Sciatic nerve (tissue), 2 donors: Measurements from ENCODE around the gene KCNQ1. TPM values are rescaled to one million over a fixed set of nuclear protein-coding genes. Genes with fewer than 3 reads are reported as not detected.

Source experiments
- ATAC-seq: fragments of 200-7000 bp; cut with Tn5 transposase; one replicate; pipeline ENCODE4 v1.9.1; 2020; ENCODE audit warnings: mild to moderate bottlenecking, moderate library complexity
- DNase-seq: peaks from one replicate; pipeline ENCODE4 v3.0.0-alpha.2; 2020; ENCODE audit warnings: low spot score
- intact Hi-C: fragments of 100-400 bp; cut with DNase I; formaldehyde crosslinking; loops from one replicate; pipeline ENCODE4 v1.14.2; 2022
- total RNA-seq: library from RNA; stranded (reverse); fragmentation: NEBNext Ultra II Directional; extraction: Animal tissue kit (Norgen Biotek cat#: 25700); gene quantifications from one replicate; pipeline ENCODE4 v1.2.1, GENCODE V29; 2021
- donor health status: DM: no; HTN: no; CAD: no.
- donor health status: DM: no; HTN: no; CAD: no.

Gene KCNQ1
- total RNA-seq, 1 donor from 2014 or later: 6.2 TPM

DNA sequence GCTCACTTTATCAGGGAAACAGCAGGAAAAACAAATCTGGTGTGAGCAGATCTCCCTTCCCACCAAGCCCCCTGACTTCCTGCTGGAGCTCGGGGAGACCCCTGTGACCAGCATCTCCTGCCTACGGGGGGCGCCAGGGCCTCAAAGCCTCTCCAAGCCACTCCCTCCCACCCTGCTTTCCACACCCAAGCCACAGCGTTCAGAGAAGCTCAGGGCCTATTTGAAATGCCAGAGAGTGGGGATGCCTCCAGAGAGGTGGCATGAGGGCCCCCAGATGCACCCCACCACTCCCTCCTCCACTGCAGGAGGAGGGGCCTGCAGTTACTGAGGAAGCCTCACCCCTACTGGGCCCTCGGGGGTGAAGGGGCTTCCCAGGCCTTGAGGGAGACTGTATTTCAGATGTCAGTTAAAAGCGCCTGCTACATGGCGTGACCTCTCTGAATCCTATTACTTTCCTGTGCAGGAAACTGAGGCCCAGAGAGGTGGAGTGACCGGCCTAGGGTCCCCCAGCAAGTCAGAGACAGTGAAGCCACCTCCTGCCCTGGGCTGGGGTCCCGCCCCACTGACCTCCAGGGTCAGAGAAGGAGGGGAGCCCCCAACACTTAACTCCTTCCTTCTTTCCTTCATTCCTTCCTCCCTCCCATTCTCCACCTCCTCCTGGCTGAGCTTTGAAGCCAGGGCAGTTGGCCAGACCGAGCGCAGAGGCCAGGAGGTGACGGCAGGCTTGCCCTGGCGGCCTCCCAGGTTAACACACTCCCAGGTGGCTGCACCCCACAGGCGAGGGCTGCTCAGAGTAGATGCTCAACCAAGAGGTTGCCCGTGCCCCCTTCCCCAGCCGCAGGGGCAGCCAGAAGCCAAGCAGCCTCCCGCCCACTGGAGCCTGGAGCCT, 446.8 kb downstream of the KCNQ1 start:
- intact Hi-C loops: loop anchor here (2.0 to 10.0 kb wide), 2 partner anchors 359 to 587 kb away; partner anchors contain the start of genes C11orf21 and TSPAN32
- no peak for ATAC-seq
- DNase-seq: peak; percentile 83

DNA sequence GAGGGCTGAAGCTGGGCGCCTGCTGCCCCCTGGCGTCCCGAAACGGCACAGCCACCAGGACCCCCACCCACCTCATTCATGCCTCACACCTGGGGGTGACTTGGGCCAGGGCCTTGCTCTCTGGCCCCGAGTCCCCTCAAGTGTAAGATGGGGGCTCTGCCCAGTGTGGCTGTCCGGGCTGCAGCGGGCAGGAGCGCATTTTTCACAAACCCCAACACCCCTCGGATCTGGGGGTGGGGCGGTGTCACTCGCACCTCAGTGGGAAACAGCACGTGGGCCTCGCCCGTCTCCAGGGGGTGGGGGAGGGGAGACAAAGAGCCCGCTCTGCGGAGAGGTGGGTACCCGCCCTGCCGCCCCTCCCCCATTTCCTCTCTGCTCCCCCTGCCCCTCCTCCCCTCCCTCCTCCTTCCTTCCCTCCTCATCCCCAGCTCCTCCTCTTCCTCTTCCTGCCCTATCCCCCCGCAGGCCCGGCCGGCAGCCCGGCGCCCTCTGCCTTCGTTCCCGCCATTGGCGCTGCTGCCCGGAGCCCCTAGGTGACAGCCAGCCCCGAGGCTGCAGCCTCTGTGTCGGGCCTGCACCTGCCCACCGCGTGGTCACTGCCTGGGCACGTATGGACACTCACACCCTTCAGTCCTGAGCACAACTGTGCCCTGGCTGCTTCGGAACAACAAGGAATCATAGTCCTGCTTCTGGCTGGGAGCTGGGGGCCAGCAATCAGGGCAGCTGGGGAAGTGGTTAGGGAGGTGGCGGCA, 447.6 kb downstream of the KCNQ1 start:
- DNase-seq: peak; percentile 86

DNA sequence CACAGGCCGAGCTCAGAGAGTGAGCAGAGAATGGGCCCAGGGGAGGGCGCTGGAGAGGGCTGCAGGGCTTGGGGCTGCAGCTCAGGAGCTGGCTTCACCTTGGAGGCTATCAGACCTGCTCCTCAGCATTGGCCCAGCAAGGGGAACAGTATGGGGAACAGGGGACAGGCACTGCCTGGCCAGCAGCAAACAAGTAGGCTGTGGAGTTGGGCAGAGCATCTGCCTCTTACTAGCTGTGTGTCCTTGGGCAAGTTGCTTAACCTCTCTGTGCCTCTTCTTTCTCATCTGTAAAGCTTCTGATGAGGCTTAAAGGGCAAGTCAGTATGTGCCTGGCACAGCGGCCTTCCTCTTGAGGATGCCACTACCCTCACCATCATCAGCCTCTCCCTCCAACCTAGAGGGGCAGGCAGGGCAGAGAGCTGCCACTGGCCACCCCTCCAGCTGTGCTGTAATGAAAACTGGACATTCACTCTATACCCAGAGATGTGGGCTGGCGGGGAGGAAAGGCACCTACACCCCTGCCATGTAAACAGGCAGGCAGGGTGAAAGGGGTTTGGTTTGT, 448.2 kb downstream of the KCNQ1 start:
- ATAC-seq: no peak
- DNase-seq: no peak

More for the DNA sequence above, 447.6 kb downstream of the KCNQ1 start:
- peak; percentile 67 for ATAC-seq
- intact Hi-C loops: loop anchor here (10.0 kb wide), 1 partner anchor 588 kb away; the partner anchor contains the start of genes C11orf21 and TSPAN32

DNA sequence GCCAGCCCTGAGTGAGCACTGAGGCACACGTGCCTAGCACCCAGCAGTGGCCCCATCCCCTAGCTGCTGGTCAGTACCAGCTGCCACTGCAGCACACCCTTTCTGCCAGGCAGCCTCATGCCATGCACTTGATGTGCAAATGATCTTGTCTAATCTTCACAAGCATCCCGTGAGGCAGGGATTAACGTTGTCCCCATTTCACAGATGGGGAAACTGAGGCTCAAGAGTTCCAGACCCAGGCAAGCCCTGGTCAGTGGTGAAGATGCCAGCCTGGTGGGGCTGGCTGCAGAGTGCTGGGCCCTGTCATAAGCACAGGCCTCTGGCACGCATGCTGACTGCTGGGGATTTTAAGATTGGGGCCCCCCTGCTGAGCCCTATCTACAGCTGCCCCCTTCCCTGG, 449.1 kb downstream of the KCNQ1 start:
- ATAC-seq (no peak), DNase-seq (no peak)
- intact Hi-C loops: loop anchor here (10.0 kb wide), 1 partner anchor 589 kb away; the partner anchor contains the start of genes C11orf21 and TSPAN32

More for the DNA sequence above, 448.2 kb downstream of the KCNQ1 start:
- intact Hi-C loops: loop anchor here (10.0 kb wide), 1 partner anchor 588 kb away; the partner anchor contains the start of genes C11orf21 and TSPAN32

DNA sequence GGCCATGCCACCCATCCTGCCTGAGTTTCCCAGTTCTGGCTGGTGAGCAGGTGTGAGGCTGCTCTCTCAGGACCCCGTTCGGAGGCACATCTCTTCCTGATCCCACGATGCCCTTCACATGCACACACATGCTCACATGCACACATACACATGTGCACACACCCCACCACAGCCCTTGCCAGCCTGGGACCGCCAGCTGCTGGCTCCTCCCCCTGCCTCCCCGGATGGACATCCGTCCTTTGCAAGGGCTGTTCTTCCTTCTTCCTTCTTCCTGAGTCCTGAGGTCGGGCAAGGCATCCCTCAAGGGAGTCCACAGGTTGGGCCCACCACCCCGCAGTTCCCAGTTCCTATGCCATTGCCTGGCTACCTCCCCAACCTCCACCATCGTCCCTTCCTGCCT, 451.2 kb downstream of the KCNQ1 start:
- ATAC-seq: no peak
- DNase-seq: no peak
- intact Hi-C loops: loop anchor here (10.0 kb wide), 1 partner anchor 591 kb away; the partner anchor contains the start of genes C11orf21 and TSPAN32

DNA sequence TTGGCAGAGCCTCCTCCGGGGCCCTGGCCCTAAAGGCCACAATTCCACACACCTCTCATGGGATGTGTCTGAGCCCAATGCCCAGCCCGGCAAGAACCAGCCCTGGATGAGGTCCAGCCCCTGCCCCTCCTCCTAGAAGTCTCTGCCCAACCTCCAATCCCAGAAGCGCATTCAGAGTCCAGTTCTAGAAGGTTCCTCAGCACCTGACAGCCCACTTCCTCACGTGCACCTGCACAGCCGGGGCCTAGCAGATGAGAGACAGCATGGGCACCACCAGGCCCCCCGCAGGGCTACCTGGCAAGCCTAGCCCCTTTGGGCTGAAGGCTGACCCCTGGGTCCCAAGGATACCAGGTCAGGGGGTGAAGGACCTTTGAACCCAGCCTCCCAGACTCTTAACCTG, 452.2 kb downstream of the KCNQ1 start:
- intact Hi-C loops: loop anchor here (10.0 kb wide), 1 partner anchor 592 kb away; the partner anchor contains the start of genes C11orf21 and TSPAN32
- DNase-seq (no peak), ATAC-seq (no peak)

DNA sequence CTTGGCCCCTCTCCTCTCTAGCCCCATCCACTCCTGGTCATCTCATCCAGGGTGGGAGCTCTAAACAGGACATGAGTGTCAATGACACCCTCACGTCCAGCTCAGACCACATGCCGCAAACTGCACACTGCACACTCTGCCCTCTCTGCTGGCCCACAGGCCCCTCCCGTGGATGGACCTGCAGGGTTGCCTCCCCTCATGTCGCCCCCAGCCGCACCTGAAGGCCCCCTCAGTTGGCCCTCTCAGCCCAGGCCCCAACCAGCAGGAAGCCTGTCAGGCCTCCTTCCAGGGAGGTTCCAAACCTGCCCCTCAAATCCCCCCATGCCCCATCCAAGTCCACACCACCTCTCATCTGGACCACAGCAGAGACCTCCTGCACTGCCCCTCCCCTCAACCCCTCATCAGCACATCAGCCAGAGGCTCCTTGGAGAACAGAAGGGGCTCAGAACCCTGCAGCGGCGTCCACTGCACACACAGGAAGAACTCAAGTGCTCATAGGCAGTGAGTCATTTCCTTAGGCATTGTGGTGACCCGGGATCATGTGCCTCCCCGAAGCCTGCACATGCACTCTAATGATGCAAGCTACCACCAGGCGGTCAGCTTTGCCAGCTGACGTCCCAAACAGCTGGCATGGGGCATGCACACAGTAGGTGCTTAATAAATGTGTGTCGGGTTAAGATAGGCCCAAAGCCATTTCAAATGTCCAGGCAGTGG, 453.7 kb downstream of the KCNQ1 start:
- no peak for DNase-seq
- ATAC-seq: peak; percentile 31
- intact Hi-C loops: loop anchor here (10.0 kb wide), 1 partner anchor 594 kb away; the partner anchor contains the start of genes C11orf21 and TSPAN32

Other genes starting within 250 kb of the KCNQ1 start
- gene ASCL2, start 174.4 kb upstream of the KCNQ1 start, total RNA-seq: 0.80 TPM
- gene C11orf21, start 143.1 kb upstream of the KCNQ1 start, total RNA-seq: 3.1 TPM
- gene TSPAN32, start 143.0 kb upstream of the KCNQ1 start, total RNA-seq: 7.3 TPM
- 618 TPM for gene CD81, start 67.7 kb upstream of the KCNQ1 start, total RNA-seq
- gene TSSC4, start 44.3 kb upstream of the KCNQ1 start, total RNA-seq: 41.0 TPM
- gene TRPM5, start 494 bp upstream of the KCNQ1 start, total RNA-seq: not detected